ENCODE data around the gene BBS9. TPM values are rescaled to one million over a fixed set of nuclear protein-coding genes. Genes with fewer than 3 reads are reported as not detected.

The BBS9 gene
- total and polyA plus RNA-seq, 2 donors (not counting 1 experiment from before 2014, with no cell fraction given), result 8.4 to 45.2 TPM

DNA sequence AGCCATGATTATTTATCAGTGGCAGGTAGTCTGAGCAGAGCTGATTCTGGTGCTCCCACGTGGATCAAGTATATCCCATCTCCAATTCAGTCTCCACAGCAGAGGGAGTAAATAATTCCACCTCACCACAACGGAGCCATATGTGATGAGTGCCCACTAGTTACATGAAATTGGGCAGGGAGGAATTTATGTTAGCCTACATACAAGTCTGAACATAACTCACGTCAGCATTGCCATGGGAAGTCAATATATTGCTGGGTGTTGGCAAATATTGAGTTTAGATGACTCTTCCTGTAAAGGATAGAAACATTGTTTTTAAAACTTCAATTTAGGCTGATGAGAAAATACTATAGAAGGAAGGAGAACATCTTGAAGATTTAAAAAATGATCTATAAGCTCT, 507.0 kb downstream of the BBS9 start:
- no peaks in the 10 kb centered on the region for H3K36me3 ChIP-seq (replicated peaks in 1 of 2; ENCODE audit: control extremely low read depth in 1 of 2, control insufficient read depth in 1 of 2, extremely low read depth in 1 of 2, insufficient read depth in 2 of 2, low read length in 1 of 2)
- H3K9me3 ChIP-seq (ENCODE audit: control extremely low read depth in 1 of 3, control insufficient read depth in 2 of 3, insufficient read depth in 1 of 3, low read length in 2 of 3), result no peaks in the 10 kb centered on the region
- H2AFZ ChIP-seq (ENCODE audit: insufficient read depth, low read depth, low read length, poor library complexity, severe bottlenecking), result no peak overlapping the region
- Mint-ChIP-seq H3K27ac (no peak overlapping the region), H3K4me3 (no peak overlapping the region), H3K9me3 (ENCODE audit: insufficient read depth) (no peaks in the 10 kb centered on the region), H3K4me1 (no peaks in the 10 kb centered on the region), H3K27me3 (no peaks in the 10 kb centered on the region)
- no peaks in the 10 kb centered on the region for H3K79me2 ChIP-seq (ENCODE audit: control insufficient read depth, insufficient read depth, low read length)
- ChIA-PET CTCF (no interaction called here), POLR2A (no interaction called here)
- intact Hi-C loops (cut with micrococcal nuclease), result no loop called here
- no peak overlapping the region for H3K9ac ChIP-seq (ENCODE audit: low read length)
- no peak overlapping the region for H3K4me2 ChIP-seq (replicated peaks; ENCODE audit: low read depth, low read length, poor library complexity, severe bottlenecking)
- DNase-seq (no peak), ATAC-seq (ENCODE audit: low read depth) (no peak)
- H3K27ac ChIP-seq (ENCODE audit: low read length in 2 of 2), result no peak overlapping the region
- no peak overlapping the region for H3K4me3 ChIP-seq (ENCODE audit: control extremely low read depth in 1 of 5, extremely low read depth in 1 of 5, insufficient read depth in 1 of 5, low read depth in 2 of 5, low read length in 4 of 5)
- no peak for TF ChIP-seq EZH2 (IDR thresholded peaks at IDR 0.05; ENCODE audit: borderline replicate concordance, insufficient read depth, low read depth, low read length, poor library complexity, severe bottlenecking)
- TF ChIP-seq, protein P1, sequence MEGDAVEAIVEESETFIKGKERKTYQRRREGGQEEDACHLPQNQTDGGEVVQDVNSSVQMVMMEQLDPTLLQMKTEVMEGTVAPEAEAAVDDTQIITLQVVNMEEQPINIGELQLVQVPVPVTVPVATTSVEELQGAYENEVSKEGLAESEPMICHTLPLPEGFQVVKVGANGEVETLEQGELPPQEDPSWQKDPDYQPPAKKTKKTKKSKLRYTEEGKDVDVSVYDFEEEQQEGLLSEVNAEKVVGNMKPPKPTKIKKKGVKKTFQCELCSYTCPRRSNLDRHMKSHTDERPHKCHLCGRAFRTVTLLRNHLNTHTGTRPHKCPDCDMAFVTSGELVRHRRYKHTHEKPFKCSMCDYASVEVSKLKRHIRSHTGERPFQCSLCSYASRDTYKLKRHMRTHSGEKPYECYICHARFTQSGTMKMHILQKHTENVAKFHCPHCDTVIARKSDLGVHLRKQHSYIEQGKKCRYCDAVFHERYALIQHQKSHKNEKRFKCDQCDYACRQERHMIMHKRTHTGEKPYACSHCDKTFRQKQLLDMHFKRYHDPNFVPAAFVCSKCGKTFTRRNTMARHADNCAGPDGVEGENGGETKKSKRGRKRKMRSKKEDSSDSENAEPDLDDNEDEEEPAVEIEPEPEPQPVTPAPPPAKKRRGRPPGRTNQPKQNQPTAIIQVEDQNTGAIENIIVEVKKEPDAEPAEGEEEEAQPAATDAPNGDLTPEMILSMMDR (IDR thresholded peaks at IDR 0.05), result no peak
- H4K20me1 ChIP-seq (ENCODE audit: control insufficient read depth, insufficient read depth, low read length, poor library complexity, severe bottlenecking), result no peaks in the 10 kb centered on the region
- no peaks in the 10 kb centered on the region for H3K27me3 ChIP-seq (replicated peaks in 1 of 4; ENCODE audit: control extremely low read depth in 1 of 4, control insufficient read depth in 3 of 4, insufficient read depth in 4 of 4, low read length in 3 of 4)
- no CpG with 5 or more reads among the region's 3 CpGs for WGBS (ENCODE audit: insufficient coverage)
- no peaks in the 10 kb centered on the region for H3K4me1 ChIP-seq (ENCODE audit: control insufficient read depth in 2 of 2, insufficient read depth in 2 of 2, low read length in 2 of 2)

DNA sequence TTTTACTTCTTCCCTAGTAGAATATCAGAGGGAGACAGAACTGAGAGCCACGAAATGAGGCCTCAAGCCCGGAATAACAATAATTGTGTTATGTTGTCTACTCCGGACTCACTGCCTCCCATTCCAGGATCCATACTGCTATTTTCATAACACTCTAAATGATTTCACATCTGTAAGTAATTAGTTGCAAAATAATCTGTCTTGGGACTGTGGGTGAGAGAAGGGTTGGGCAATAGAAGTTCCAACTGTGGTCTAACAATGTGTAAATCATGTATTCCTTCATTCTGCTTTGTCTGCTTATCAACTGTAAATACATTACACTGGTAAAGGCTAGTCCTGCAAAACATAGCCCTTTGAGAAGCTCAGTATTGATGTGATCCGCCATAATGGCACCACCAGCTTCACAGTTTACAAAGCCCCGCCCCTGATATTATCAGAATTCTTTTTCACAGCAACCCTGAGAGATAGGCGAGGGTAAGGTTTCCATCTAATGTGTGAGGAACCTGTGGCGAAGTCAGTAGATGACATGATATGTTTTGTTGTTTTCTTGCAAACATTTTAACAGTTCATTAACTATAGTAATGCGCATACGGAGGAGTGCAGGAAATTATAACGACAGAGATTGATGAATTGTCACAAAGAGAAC, 510.3 kb downstream of the BBS9 start:
- no peak overlapping the region for H3K27ac ChIP-seq (ENCODE audit: low read length in 2 of 2)
- no peak overlapping the region for H3K4me3 ChIP-seq (ENCODE audit: control extremely low read depth in 1 of 5, extremely low read depth in 1 of 5, insufficient read depth in 1 of 5, low read depth in 2 of 5, low read length in 4 of 5)
- TF ChIP-seq, protein P1 (IDR thresholded peaks at IDR 0.05), result no peak
- no peak for TF ChIP-seq EZH2 (IDR thresholded peaks at IDR 0.05; ENCODE audit: borderline replicate concordance, insufficient read depth, low read depth, low read length, poor library complexity, severe bottlenecking)
- no peaks in the 10 kb centered on the region for H3K4me1 Mint-ChIP-seq
- intact Hi-C loops (cut with micrococcal nuclease), result no loop called here
- no peak overlapping the region for H3K4me2 ChIP-seq (replicated peaks; ENCODE audit: low read depth, low read length, poor library complexity, severe bottlenecking)
- ChIA-PET POLR2A (no interaction called here), CTCF (no interaction called here)
- H3K9me3 ChIP-seq (ENCODE audit: control extremely low read depth in 1 of 3, control insufficient read depth in 2 of 3, insufficient read depth in 1 of 3, low read length in 2 of 3), result no peaks in the 10 kb centered on the region
- no peaks in the 10 kb centered on the region for H4K20me1 ChIP-seq (ENCODE audit: control insufficient read depth, insufficient read depth, low read length, poor library complexity, severe bottlenecking)
- no peak overlapping the region for H3K4me3 Mint-ChIP-seq
- no peaks in the 10 kb centered on the region for H3K4me1 ChIP-seq (ENCODE audit: control insufficient read depth in 2 of 2, insufficient read depth in 2 of 2, low read length in 2 of 2)
- no peaks in the 10 kb centered on the region for H3K36me3 ChIP-seq (replicated peaks in 1 of 2; ENCODE audit: control extremely low read depth in 1 of 2, control insufficient read depth in 1 of 2, extremely low read depth in 1 of 2, insufficient read depth in 2 of 2, low read length in 1 of 2)
- ATAC-seq (ENCODE audit: low read depth) (no peak), DNase-seq (no peak)
- H3K27ac Mint-ChIP-seq, result no peak overlapping the region
- no peak overlapping the region for H2AFZ ChIP-seq (ENCODE audit: insufficient read depth, low read depth, low read length, poor library complexity, severe bottlenecking)
- no peaks in the 10 kb centered on the region for H3K9me3 Mint-ChIP-seq (ENCODE audit: insufficient read depth)
- H3K79me2 ChIP-seq (ENCODE audit: control insufficient read depth, insufficient read depth, low read length), result no peaks in the 10 kb centered on the region
- no peaks in the 10 kb centered on the region for H3K27me3 Mint-ChIP-seq
- H3K9ac ChIP-seq (ENCODE audit: low read length), result no peak overlapping the region
- no peaks in the 10 kb centered on the region for H3K27me3 ChIP-seq (replicated peaks in 1 of 4; ENCODE audit: control extremely low read depth in 1 of 4, control insufficient read depth in 3 of 4, insufficient read depth in 4 of 4, low read length in 3 of 4)
- WGBS (ENCODE audit: insufficient coverage), result 95% methylated on average over 3 of the region's 10 CpGs

Data from B cell (primary cell).